Stimulated activated CD4-positive, alpha-beta T cell treated with anti-CD3 and anti-CD28 coated beads, TNF-alpha, amount 100 ng/mL, for 48 hours (primary cell): Measurements from ENCODE around the gene CDC42BPA.

Experiments used
- DNase-seq, 3 donors: peaks; one replicate each; pipeline ENCODE4 v3.0.0-alpha.2; 2020; ENCODE audit warnings: low read depth in 3 of 3

Gene CDC42BPA

DNA sequence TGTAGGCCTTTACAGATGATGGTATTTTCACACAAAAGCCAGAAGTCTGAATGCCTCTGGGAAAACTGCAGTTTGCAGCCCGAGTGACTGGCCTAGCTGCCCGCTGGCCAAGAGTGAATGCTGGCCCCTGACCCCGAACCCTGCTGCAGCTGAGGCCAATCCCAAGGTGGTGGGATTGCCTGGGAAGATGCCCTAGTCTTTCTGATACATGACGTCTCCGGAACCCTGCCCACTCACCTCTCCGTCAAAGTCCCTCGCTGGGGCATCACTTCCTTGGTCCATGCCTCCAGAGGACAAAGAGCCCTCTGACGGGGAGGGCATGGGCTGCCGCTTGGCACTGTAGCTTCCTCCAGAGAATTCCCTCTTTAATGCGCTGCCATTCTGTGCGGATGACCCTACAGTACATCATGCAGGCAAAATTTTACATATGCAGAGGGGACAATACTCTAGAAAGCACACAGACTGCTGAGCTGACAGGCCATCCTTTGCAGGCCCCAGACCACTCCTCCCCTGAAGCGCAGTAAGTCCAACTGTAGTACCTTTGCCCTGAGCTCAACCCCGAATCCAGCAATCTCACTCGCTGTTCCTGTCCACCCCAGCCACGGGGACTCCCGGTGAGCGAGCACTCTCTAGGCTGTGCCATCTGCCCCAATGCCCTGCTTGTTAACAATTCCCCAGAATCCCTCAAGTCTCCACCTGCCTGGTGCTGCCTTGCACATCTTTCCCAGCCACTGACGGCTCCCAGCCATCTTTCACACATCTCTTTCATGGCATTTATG, 323.5 kb downstream of the CDC42BPA start:
- no peak for DNase-seq

GRCh38 chr1:226993814-226994585, 324.3 kb downstream of the CDC42BPA start:
- DNase-seq, result no peak

GRCh38 chr1:226991920-226992319, 326.4 kb downstream of the CDC42BPA start:
- DNase-seq, result no peak

GRCh38 chr1:226990133-226990716, 328.1 kb downstream of the CDC42BPA start:
- DNase-seq, result peak; percentile 17 to 63 (median 55)

DNA sequence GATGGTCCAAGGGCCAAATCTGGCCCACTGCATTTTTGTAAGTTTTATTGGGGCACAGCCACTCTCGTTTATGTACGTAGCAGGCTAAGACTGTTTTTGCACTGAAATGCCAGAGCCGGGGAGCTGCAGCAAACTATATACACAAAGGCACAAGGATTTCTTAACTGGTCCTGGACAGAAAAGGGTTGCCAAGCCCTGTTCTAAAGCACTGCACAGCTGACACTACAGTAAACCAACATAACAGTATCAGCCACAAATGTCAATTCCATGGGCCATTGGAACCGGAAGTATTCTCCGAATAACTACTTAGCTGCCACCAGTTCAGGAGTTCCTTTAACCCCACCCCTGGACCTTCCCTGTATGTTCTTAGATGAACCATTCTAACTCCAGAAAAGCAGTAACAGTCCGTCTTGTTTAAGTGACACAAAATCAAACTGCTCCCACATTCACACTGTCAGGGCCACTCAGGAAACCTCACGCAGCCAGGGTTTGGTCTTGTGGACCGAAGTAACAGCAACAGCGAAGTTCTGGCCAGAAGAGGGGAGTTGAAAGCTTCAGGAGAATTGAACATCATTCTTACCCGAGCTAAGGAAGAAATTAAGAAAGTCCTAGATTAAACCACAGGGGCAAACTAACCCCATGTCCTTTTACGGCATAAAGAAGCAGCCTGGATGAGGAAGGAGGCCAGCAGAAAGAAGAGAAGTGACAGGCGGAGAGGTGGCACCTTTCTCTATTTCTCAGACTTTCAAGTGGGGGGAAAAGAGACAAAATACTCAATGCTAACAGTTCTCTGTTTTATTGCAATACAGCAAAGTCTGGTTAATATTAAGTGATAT, 329.0 kb downstream of the CDC42BPA start:
- no peak for DNase-seq

- no peak for DNase-seq
Measured at GRCh38 chr1:226988334-226988666, 330.0 kb downstream of the CDC42BPA start.

GRCh38 chr1:226987623-226988333, 330.5 kb downstream of the CDC42BPA start:
- DNase-seq, result no peak

- DNase-seq, result no peak
Measured at GRCh38 chr1:226987179-226987536, 331.1 kb downstream of the CDC42BPA start.

DNA sequence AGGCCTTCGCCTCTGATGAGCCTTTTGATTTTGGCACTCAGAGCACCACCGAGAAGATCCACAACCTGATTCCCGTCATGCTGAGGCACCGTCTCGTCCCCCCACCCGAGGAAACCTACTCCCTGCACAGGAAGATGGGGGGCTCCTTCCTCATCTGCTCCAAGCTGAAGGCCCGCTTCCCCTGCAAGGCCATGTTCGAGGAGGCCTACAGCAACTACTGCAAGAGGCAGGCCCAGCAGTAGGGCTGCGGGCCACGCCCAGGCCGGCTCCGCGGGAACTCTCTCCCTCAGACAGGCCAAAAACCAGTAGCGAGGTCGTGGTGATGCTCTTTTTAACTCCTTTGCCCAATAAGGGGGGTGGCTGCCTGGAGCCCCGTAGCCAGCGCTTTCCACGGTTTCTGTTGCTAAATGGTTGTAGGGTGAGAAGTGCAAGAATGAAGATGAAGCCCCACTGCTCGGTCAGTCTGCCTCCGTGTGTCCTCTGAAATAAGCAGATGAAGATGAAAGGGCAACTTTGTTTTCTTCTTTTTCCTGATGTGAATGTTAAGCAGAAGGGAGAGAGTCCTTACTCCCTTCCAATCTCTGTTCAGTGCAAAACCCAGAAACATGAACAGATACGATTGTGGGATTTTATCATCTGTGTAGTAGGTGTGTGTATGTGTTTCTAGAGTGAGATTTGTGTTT, 331.7 kb downstream of the CDC42BPA start:
- DNase-seq, result no peak

- DNase-seq, result no peak
Measured at GRCh38 chr1:226985839-226986463, 332.3 kb downstream of the CDC42BPA start.

GRCh38 chr1:226985239-226985838, 333.0 kb downstream of the CDC42BPA start:
- no peak for DNase-seq

GRCh38 chr1:226984521-226985238, 333.6 kb downstream of the CDC42BPA start:
- no peak for DNase-seq

GRCh38 chr1:226983992-226984364, 334.3 kb downstream of the CDC42BPA start:
- no peak for DNase-seq

DNA sequence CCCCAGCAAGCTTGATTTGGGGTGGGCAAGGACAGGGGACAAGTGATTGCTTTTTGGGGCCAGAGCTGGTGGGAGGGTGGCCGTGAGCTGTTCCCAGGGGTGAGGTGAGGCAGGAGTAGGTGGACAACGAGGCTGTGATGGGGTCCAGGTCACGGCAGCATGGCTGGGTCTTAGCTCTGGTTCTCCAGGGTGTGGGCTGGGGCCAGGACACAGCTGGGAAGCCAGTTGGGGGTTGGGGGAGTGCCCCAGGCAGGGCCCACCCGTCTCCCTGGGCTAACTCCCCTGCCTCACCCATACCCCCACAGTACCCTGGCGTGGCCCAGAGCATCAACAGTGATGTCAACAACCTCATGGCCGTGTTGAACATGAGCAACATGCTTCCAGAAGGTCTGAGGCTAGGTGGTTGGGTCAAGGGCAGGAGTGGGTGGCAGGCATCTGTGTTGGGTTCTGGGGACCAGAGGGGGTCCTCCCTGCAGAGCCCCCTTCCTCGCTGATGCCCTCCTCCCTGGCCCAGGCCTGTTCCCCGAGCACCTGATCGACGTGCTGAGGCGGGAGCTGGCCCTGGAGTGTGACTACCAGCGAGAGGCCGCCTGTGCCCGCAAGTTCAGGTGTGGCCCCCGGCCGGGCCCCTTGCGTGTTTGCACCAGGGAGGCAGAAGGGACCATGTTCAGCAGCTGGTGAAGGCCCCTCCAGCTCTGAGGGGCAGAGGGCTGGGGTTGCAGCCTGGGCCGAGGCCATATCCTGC, 334.9 kb downstream of the CDC42BPA start:
- DNase-seq, result no peak

GRCh38 chr1:226982451-226983177, 335.7 kb downstream of the CDC42BPA start:
- DNase-seq, result no peak

GRCh38 chr1:226981838-226982237, 336.5 kb downstream of the CDC42BPA start:
- no peak for DNase-seq

DNA sequence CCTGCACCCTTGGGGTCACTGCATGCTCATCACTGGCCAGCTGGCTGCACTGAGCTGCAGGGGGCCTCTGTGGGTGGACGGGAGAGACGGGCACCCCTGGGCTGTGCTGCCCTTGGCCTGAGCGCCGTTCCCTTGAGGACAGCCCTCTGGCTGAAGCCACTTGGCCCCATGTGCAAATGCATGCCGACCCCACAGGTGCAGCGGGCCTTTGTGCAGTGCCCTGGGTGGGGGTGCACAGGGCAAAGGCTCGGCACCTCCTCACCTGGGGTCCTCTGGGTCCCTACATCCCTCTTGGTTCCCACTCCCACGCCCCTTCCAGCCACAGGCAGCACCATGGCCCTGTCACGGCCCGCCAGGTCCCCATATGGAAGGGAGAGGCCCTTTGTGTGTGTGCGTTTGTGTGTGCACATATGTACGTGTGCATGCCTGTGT, 336.9 kb downstream of the CDC42BPA start:
- DNase-seq, result no peak
